Activated CD8-positive, alpha-beta memory T cell treated with anti-CD3 and anti-CD28 coated beads, Interleukin-2, amount 50 U/mL, for 48 hours (primary cell): Measurements from ENCODE around the gene ACOT11.
"Not testable (repeated sequence)": the region's sequence is repeated elsewhere in the genome, so short reads cannot be mapped to it uniquely, and the experiment has no call there.

ENCODE experiments used
- DNase-seq: peaks from one replicate; pipeline ENCODE4 v3.0.0-alpha.2; 2020

Gene ACOT11

DNA sequence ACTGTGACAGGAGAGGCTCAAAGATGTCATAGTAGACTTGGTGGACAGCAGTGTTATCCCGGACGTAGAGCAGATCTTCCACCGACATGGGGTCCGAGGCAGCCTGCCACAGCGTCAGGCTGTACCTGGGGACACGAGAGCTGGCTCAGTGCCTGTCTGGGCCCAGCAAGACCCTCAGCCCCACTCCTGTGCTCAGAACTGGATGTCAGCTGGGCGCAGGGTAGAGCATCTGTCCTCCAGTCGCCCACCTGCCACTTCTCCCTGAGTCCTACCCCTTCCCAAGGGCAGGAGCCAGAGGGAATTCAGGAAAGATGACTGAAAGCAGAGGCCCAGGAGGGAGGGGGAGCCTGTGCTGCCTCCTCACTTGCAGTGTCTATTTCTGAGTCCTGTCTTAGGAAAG is 63.6 kb downstream of the ACOT11 start:
- DNase-seq: no peak

DNA sequence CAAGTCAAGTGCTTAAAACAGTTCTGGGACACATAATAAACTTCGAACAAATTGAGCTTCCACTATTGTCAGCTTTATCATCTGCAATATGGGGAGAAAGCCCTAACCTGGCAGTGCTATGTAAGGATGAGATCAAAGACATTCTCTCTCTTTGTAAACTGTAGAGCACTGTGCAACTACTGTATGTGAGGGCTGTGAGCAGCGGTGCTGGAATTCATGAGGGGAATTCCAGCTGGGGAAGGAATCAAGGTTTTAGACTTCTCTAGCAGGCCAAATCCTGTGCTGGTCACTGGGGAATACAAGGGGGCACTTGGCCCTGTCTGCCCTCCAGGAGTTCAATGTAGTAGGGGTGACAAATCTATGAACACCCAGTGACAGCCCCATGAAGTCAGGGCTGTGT is 66.0 kb downstream of the ACOT11 start:
- DNase-seq: no peak

DNA sequence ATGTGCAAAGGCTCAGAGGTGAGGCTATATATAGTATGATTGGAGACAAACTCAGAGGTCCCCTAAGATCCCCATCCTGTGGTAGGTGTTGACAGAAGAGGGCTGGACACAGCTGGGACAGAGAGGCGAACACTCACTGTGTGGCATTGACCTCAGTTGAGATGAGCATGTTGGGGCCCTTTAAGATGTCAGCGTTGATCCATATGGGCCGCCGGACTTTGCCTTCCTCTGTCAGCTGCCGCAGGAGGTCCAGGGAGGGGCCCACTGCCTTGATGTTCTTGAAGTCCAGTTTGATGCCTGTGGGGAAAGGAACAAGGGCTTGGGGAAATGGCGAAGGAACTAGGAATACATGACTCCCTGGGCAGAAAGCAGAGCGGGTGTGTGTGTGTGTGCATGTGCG is 66.5 kb downstream of the ACOT11 start:
- DNase-seq: no peak

DNA sequence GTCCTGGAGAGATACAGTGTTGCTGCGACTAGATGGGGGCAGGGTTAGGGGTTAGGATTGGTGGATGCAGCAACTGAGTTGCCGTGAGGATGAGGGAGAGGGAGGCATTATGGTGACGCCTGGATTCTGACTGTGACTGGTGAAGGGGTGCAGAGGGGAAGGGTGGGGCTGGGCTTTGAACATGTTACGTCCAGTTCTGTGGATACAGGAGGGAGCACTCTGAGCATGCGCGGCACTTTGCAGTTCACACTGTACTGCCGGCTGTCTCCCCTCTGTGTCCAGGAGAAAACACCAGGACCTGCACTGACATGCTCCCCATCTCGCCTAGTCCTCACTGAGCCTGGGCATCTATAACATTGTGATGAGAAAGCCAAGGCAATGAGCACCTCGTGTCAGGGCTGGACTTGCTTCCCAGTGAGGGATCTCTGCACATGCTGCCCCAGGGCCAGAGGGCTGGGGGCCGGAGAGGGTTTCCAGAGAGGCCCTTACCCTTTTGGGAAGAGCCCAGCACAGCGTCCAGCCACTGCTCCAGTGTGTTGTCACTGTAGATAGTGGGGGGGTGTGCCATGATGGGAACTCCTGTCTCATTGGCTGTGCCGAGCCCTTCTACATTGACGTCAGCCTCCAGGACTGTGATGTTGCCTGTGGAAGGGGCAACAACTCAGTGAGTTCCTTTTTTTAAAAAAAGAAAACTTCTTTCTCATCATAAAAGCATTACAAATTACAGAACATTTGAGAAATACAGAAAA is 67.7 kb downstream of the ACOT11 start:
- no peak for DNase-seq

DNA sequence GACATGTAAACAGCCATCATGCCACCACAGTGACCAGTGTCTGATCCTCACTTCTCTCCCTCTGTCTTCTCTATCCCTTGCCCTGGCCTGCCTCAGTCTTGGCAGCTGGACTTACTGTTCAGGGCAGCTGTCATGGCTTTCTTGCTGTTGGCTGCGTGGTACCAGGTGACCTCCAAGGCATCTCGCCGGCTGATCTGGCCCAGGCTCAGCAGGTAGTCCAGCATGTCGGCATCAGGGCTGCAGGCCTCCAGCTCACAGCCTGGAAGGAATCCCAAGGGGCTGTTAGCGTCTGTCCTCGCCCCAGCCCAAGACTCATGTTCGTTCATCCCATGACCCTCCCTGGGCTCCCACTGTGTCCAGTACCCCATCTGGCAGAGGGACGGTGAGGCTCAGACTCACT is 71.7 kb downstream of the ACOT11 start:
- no peak for DNase-seq

DNA sequence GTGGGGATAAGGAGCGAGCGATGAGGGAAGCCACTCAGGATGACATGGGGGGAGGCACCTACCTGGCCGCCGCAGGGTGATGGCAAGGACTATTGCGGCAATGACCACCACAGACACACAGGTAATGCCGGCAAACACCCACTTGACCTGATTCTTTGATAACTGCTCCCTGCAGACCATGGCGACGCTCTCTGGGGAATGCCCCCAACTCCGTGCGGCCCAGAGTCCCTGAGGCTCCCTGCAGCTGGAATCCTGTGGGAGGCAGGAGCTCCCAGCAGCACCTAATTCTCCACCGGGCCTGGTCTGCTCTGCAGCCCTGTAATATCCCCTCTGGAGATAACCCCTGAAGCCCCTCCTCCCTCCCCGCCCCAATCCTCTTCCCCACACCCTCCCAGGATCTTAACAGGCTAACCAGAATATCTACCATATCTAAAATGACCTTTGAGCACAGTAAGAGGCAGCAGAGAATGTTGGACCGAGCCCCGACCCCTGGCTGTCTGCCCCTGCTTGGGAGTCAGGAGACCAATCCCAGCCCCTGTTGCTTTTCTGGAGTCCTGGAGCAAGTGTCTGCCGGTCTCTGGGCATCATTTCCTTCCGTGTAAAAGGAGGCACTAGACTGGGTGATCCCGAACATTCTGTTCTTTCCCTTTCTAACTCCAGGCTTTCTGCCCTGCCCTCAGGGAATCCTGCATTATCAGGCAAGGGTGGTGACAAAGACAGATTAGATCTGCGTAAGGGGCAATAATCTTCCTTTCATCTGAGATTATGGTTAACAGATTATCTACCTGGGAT is 75.4 kb downstream of the ACOT11 start, which contains the start of gene FAM151A:
Gene FAM151A (minus strand): TSS at position 310 of the 792 bp plus-strand sequence. CDS start 130 bp downstream, at position 180.
- no peak for DNase-seq

DNA sequence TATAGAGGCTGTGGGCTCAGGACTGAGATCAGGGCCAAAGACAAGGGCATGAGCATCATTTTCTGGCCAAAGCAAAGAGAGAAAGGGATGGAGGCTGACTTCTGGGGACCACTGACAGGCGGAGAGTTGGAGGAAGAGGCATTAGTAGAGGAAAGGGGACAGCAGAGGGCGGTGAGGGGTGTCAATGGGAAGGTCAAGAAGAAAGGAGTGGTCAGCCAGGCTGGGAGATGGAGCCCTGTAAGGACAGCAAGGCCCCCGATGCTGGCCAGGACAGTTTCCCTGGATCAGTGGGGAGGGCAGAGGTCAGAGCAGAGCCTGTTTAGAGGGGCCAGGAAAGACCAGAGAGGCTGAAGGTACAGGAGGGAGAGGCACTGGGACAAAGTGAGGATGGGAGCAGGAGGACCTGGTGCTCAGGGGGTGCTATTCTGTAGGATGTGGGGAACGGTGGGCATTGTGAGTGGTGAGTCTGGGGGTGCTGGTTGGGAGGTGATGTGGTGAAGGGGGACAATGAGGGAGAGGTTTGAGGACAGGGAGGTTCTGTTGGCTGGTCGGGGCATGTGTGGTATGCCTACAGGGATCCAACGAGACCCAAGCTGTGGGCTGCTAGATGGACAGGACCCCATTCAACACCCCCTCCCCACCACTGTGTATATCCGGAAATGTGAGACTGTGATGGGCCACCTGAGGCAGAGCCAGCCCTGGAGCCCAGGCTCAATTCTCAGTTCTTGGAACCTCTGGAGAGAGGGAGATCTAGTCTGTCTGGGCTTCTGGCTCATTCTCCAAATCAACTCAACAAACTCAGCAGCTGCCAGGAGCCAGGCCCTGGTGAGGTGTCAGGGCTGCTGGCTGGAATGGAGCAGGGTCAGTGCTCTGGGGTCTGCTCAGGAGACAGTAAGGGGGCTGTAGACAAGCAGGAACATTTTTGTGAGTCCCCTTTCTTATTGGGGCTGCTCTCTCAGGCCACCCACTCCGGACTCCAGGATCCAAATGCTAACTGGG is 76.7 kb downstream of the ACOT11 start:
- DNase-seq: no peak

DNA sequence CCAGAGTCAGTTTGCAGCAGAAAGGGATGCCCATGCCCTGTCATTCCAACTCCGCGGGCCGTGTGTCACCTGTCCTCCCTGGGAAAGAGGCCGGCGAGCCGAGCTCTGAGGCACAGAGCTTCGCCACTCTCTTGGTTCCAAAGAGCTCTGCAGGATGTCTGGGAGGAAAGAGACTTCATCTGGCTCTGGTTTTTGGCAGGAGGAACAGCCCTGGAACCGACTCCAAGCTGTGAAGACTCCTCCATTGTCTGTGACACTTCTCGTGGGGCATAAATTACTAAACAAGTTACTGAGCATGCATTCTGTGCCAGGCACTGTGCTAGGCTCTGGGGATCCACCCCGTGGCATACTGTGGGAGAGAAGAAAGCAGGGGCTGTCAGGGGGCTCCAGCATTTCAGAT is 79.2 kb downstream of the ACOT11 start:
- no peak for DNase-seq

DNA sequence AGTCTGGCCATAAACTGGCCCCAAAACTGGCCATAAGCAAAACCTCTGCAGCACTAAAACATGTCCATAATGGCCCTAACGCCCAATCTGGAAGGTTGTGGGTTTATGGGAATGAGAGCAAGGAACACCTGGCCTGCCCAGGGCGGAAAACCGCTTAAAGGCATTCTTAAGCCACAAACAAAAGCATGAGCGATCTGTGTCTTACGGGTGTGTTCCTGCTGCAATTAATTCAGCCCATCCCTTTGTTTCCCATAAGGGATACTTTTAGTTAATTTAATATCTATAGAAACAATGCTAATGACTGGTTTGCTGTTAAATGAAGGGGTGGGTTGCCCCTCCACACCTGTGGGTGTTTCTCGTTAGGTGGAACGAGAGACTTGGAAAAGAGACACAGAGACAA is 87.8 kb downstream of the ACOT11 start:
- not testable (repeated sequence) for DNase-seq

DNA sequence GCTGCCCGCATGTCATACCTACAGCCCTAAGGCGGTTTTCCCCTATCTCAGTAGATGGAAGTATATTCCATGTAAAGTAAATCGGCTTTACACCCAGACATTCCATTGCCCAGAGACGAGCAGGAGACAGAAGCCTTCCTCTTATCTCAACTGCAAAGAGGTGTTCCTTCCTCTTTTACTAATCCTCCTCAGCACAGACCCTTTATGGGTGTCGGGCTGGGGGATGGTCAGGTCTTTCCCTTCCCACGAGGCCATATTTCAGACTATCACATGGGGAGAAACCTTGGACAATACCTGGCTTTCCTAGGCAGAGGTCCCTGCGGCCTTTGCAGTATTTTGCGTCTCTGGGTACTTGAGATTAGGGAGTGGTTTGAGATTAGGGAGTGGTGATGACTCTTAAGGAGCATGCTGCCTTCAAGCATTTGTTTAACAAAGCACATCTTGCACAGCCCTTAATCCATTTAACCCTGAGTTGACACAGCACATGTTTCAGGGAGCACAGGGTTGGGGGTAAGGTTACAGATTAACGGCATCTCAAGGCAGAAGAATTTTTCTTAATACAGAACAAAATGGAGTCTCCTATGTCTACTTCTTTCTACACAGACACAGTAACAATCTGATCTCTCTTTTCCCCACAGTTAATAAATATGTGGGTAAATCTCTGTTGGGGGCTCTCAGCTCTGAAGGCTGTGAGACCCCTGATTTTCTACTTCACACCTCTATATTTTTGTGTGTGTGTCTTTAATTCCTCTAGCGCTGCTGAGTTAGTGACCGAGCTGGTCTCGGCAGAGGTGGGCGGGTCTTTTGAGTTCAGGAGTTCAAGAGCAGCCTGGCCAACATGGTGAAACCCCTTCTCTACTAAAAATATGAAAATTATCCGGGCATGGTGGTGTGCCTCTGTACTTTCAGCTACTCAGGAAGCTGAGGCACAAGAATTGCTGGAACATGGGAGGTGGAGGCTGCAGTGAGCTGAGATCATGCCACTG is 88.7 kb downstream of the ACOT11 start:
- not testable (repeated sequence) for DNase-seq

DNA sequence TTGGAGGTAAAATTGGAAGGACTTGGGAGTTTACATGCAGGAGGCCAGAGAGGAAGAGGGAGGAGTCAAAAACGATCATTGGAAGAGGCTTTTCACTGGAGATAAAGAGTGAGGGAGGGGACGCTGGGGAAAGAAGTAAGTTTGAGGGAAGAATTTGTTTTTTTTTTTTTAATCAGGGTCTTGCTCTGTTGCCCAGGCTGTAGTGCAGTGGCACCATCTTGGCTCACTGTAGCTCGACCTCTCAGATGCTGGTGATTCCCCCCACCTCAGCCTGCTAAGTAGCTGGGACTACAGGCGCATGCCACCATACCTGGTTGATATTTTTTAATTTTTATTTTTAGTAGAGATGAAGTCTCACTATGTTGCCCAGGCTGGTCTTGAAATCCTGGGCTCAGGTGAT is 92.3 kb downstream of the ACOT11 start:
- no peak for DNase-seq

DNA sequence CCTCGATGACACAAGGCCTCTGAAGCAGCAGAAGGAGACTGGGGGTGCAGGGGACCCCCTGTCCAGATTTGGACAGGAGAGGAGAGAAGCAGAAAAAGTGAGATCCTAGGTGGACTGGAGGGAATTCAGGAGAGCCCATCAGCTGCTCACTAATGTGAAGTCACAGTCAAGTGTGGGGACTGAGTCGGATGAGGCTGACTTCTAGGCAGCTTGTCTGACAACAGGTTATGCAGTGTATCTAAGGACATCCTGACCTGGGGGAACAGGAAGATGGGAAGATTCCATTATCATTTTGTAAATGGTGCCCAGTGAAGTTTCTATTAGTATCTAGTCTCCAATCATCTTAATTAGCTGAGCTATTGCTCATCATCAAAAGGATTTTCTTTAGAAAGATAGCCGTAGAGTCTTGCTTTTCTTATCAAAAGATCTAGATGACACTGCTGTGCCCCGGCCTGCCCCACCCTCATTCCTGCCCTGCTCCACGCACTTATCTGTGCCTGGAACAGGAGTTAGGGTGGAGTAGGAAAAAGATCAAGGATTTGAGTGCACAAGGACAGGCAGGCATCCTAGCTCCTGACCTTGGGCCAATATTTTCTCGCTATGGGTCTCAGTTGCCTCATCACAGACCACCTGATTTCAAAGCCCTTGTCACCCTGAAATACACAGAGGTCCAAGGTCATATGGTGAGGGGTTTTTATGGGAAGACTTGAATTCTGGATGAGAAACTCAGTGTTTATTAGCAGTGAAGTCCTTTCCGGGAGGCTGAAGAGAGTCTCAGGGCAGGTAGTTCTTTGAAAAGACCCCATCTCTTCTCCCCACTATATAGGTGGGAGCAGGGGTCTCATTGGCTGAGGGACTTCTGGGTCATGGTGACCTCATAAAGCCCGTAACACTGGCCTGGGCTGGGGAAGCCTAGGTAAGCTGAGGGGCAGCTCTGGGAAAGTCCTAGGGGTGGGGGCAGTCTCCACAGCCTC is 93.1 kb downstream of the ACOT11 start, which contains the start of gene MROH7:
Gene MROH7 (plus strand): TSS at position 924 of the 974 bp plus-strand sequence. CDS start 11,141 bp downstream, outside the sequence.
- no peak for DNase-seq

DNA sequence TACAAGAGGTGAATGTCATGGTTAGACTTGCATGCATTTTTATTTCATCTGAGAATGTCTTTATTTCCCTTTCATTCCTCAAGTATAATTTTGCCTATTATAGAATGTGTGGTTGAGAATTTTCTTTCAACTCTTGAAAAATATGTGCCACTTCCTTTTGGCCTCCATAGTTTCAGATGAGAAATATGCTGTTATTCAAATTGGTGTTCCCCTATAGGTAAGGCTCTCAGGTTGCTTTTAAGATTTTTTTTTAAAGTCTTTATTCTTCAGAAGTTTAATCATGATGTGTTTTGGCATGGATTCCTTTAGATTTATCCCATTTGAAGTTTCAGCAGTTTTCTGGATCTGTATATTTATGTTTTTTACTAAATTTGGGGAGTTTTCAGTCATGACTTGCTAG is 95.7 kb downstream of the ACOT11 start:
- DNase-seq: no peak

DNA sequence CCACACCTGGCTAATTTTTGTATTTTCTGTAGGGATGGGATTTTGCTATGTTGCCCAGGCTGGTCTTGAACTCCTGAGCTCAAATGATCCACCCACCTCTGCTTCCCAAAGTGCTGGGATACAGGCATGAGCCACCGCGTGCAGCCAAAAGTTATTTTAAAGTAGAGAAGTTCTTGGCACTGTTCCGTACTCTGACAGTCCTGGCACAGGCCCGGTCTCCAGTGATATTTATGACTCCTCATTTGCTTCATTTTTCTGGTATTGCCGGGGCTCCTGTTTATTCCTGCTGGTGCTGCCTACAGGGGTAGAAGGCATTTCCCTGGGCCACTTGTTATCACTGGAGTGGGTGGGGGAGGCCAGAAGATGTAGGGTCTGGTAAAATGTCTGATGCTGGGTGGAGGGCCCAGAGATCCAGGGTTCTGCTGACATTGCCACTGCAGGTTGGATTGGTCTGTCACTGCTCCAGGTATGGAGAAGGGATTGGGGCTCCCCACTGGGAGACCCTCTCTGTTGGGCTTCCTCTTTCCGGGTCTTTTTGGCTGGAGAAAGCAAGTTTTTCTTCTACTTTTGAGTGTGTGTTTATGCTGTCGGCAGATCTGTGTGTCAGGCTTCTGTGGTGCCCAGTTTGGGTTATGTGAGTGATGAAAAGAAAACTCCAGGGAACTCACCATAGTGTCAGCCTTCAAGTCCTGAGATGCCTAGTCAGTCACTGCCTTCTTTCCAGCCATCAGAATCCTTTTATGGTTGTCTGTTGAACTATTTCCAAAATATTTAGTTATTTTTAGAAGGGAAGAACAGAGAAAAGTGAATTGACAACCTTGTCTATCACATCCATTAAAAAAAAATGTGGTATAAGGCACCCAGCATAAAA is 98.0 kb downstream of the ACOT11 start:
- DNase-seq: no peak

DNA sequence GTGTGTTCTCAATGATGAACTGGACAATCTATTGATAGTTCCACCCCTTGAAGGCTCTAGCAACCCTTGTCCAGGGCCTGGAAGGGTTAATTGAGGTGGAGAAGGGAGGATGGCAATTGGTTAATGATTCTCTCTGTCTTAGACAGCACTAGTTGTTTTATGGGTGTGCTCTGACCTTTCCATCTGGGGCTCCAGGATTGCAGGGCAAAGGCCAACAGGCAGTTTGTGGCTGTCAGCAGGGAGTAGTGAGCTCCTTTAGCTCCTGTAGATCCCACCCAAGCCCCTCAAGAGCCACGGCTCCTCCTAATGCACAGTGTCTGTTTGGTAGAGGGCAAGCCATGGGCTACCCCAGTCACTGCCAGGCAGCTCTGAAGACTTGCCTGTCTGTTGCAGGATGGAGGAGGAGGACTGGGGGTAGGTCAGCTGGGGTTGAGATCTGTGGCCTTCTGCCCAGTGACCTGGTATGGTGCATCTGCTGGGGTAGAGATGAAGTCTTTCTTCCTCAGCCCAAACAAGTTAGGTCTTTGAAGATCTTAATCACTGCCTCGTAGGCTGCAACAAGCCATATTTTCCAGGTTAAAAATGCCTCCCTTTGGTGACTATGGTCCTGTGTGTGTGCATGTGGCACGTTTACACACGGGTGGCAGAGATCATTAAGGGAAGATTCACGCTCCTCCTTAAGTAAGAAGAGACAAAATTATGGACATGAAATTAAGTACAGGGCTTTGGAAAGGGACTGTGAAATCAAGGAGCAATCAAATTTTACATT is 101.3 kb downstream of the ACOT11 start:
- no peak for DNase-seq

DNA sequence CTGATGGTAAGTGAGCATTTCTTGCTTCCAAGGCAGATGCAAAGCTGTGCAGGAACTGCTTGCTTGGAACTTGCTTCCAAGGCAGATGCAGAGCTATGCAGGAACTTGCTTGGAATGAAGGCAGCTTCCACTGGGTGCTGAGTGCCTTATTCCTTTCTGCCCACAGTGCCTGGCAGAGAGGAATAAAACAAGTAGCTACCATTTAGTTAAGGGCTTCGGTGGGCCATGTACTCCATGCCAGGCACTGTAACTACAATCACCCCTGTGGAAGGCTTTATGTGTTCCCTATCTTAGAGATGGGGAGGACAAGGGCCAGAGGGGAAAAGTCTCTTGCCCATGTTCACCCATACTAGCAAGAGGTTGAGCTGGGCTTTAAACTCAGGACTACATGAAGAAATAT is 101.9 kb downstream of the ACOT11 start:
- DNase-seq: no peak

DNA sequence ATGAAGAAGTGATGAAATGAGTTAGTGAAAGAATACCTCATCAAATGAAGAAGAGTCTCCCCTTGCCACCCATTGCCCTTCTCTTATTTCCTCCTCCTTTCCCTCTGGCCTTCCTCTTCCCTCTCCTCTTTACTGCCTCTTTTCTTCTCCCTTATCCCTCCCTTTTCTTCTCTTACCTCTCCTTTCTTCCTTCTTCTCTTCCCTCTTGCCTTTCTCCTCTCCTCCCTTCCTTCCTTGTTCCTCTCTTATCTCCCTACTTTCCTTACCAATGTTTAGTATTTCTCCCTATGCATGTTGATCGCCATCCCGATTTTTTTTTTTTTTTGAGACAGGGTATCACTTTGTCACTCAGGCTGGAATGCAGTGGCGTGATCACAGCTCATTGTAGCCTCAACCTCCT is 102.4 kb downstream of the ACOT11 start:
- DNase-seq: no peak

DNA sequence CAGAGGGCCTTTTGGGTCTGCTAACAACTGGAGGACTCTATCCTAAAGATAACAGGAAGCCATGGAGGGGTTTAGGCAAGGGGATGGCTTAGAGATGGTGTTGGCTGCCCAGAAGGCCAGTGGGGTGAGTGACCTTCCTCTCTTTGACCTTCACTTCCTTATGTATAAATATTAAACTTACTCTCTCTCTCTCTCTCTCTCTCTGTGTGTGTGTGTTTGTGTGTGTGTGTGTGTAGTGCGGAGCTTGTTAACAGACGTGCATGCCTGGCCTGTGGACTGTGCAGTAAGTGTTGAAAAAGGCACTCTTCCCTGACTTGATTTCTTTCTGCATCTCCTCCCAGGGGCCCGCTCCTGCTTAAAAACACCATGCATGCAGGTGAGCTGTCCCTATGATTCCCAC is 103.6 kb downstream of the ACOT11 start:
- no peak for DNase-seq

DNA sequence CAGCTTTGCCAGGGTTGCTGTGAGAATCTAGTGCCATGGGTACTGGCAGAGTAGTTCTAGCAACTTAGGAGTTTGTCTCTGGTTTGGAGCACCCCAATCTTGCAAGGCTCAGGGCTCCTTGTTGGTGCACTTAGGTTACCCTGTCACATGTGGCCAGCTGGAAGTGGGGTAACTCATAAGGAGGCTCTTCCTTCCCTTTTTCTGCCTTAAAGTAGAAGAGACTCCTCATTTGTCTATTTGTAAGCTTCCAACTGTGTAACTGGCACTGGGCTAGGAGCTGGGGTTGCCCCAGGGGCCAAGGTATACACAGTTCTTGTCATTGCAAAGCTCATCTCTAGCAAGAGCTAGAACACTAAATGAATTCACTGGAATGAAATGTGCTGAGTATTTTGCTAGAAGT is 104.1 kb downstream of the ACOT11 start:
- DNase-seq: no peak
